K562 (cell line): ENCODE results near the gene NFYC. TPM values are rescaled to one million over a fixed set of nuclear protein-coding genes. Genes with fewer than 3 reads are reported as not detected.

Experiments used
- ATAC-seq: fragments of 200-7000 bp; cut with Tn5 transposase; 3 replicates; pipeline ENCODE4 v1.9.1; 2020; ENCODE audit warnings: moderate library complexity
- BruUV-seq: library from RNA; stranded (reverse); fragments of 400-500 nt; replicated peaks from 2 replicates; lab custom pipeline; 2021; lab: Mats Ljungman, UMichigan
- CTCF ChIA-PET: fragments of 300-600 bp; formaldehyde crosslinking; extraction: SDS; loops from one replicate; lab custom pipeline; 2021; ENCODE audit warnings: low intra/inter-chr PET ratio; lab: Yijun Ruan, JAX
- POLR2A ChIA-PET: fragments of 300-600, 350-650 bp; sonication (Branson Sonifier 250); formaldehyde crosslinking; extraction: SDS; loops from one replicate; lab custom pipeline; 2021; ENCODE audit warnings: antibody characterized with exemption, inconsistent platforms; lab: Yijun Ruan, JAX
- DNase-seq, 4 experiments: peaks; one replicate each; pipeline versions ENCODE4 v3.0.0 to v3.0.0-alpha.2; 2011 to 2018; ENCODE audit warnings: low spot score in 3 of 4, mixed read lengths in 3 of 4; ENCODE audit errors: extremely low read depth in 1 of 4
- FAIRE-seq: peaks from 2 replicates; lab custom pipeline; 2011; peaks lifted over from hg19 to GRCh38; lab: Jason Lieb, UNC
- H2AFZ ChIP-seq: 2 replicates; pipeline ENCODE4 v1.6.0; 2011; ENCODE audit warnings: low read depth, low read length, control low read depth, inconsistent platforms
- H3K27ac ChIP-seq: fragments of 200-600 bp; 3 replicates; pipeline ENCODE4 v1.8.0; 2011; ENCODE audit warnings: low read depth, mild to moderate bottlenecking, control low read depth, inconsistent platforms, low read length, moderate library complexity, mixed read lengths; ENCODE audit errors: extremely low read depth
- H3K27me3 ChIP-seq, 2 experiments: fragments of 300-600 bp in 1 of 2; 2 replicates in 1 of 2; 3 replicates in 1 of 2; pipeline versions ENCODE4 v1.6.0 to v1.8.0; 2011; ENCODE audit warnings: inconsistent platforms in 2 of 2, low read length in 2 of 2, mild to moderate bottlenecking in 1 of 2, mixed read lengths in 1 of 2, moderate library complexity in 1 of 2; ENCODE audit not compliant: control insufficient read depth in 2 of 2, insufficient read depth in 2 of 2
- H3K36me3 ChIP-seq: fragments of 300-600 bp; 3 replicates; pipeline ENCODE4 v1.8.0; 2011; ENCODE audit warnings: mild to moderate bottlenecking, low read length, inconsistent platforms; ENCODE audit not compliant: control insufficient read depth, insufficient read depth
- H3K4me1 ChIP-seq, 2 experiments: fragments of 200-600 bp in 1 of 2; replicated peaks in 1 of 2; 2 replicates in 1 of 2; 3 replicates in 1 of 2; pipeline versions ENCODE4 v1.5.1 to v1.8.0; 2011; ENCODE audit warnings: inconsistent platforms in 2 of 2, low read length in 2 of 2, mild to moderate bottlenecking in 1 of 2, mixed read lengths in 1 of 2, moderate library complexity in 1 of 2; ENCODE audit not compliant: control insufficient read depth in 2 of 2, insufficient read depth in 2 of 2
- H3K4me2 ChIP-seq: 2 replicates; pipeline ENCODE4 v1.6.1; 2011; ENCODE audit warnings: low read length, control low read depth, inconsistent platforms, mixed read lengths; ENCODE audit not compliant: insufficient read depth
- H3K4me3 ChIP-seq: fragments of 200-600 bp; sonication (generic), shearing (Covaris generic); 2 replicates; pipeline ENCODE4 v1.5.1; 2016; ENCODE audit warnings: control low read depth, inconsistent platforms
- H3K79me2 ChIP-seq: fragments of 200-600 bp; 3 replicates; pipeline ENCODE4 v1.8.0; 2011; ENCODE audit warnings: low read length, inconsistent platforms; ENCODE audit not compliant: control insufficient read depth, insufficient read depth
- H3K9ac ChIP-seq, 2 experiments: 2 replicates each; pipeline versions ENCODE4 v1.6.0 to v1.6.1; 2011; ENCODE audit warnings: low read depth in 2 of 2, low read length in 2 of 2, control low read depth in 1 of 2, inconsistent platforms in 1 of 2, mild to moderate bottlenecking in 1 of 2, mixed read lengths in 1 of 2; ENCODE audit not compliant: insufficient read depth in 1 of 2
- H3K9me1 ChIP-seq: one replicate; pipeline ENCODE4 v1.6.0; 2011; ENCODE audit warnings: inconsistent platforms, mild to moderate bottlenecking, low read length, moderate library complexity; ENCODE audit not compliant: control insufficient read depth, insufficient read depth
- H3K9me3 ChIP-seq: replicated peaks from 2 replicates; pipeline ENCODE4 v1.5.1; 2011; ENCODE audit warnings: low read depth, low read length, inconsistent platforms; ENCODE audit not compliant: control insufficient read depth, insufficient read depth
- H4K20me1 ChIP-seq: replicated peaks from 2 replicates; pipeline ENCODE4 v1.6.1; 2011; ENCODE audit warnings: low read length, inconsistent platforms, mixed read lengths; ENCODE audit not compliant: control insufficient read depth, insufficient read depth
- CBFA2T3 ChIP-seq: fragments of 450-650 bp; IDR thresholded peaks from 2 replicates; pipeline ENCODE4 v1.6.1; 2017
- NFE2L1 ChIP-seq: fragments of 450-650 bp; IDR thresholded peaks from 2 replicates; pipeline ENCODE4 v1.6.1; 2016; ENCODE audit warnings: missing genetic modification characterization, low read depth, mild to moderate bottlenecking, missing compliant biosample characterization, moderate library complexity, borderline replicate concordance
- PHF20 ChIP-seq: fragments of 450-650 bp; IDR thresholded peaks from 2 replicates; pipeline ENCODE4 v1.6.1; 2018; ENCODE audit not compliant: partially characterized antibody
- SMARCA5 ChIP-seq: fragments of 450-650 bp; IDR thresholded peaks from 2 replicates; pipeline ENCODE4 v1.6.1; 2016
- SOX6 ChIP-seq: fragments of 450-650 bp; IDR thresholded peaks from 2 replicates; pipeline ENCODE4 v1.6.1; 2014; ENCODE audit warnings: mild to moderate bottlenecking
- STAT5A ChIP-seq: IDR thresholded peaks from 2 replicates; pipeline ENCODE4 v1.6.1; 2012; ENCODE audit warnings: low read length, inconsistent platforms, borderline replicate concordance
- THRAP3 ChIP-seq: fragments of 450-650 bp; IDR thresholded peaks from 2 replicates; pipeline ENCODE4 v1.6.1; 2016; ENCODE audit warnings: mild to moderate bottlenecking, inconsistent platforms, borderline replicate concordance
- WGBS: fragments of 100-300 bp; shearing (Covaris generic); methylation state at CpG from one replicate; pipeline ENCODE4 v1.1.6; 2016; ENCODE audit warnings: low coverage, mixed read lengths; ENCODE audit not compliant: insufficient coverage; ENCODE audit errors: missing lambda C conversion rate; 5-methylcytosine and 5-hydroxymethylcytosine counted together
- in situ Hi-C: fragments of 300-500 bp; cut with MboI; formaldehyde crosslinking; loops from 4 replicates; pipeline ENCODE4 v1.15.0; 2018; ENCODE audit warnings: inconsistent platforms, mixed read lengths
- intact Hi-C: fragments of 100-400 bp; cut with micrococcal nuclease; formaldehyde crosslinking; loops from 2 replicates; pipeline ENCODE4 v1.14.2; 2022
- polyA plus RNA-seq, 8 experiments: library from polyadenylated mRNA; depleted of rRNA in 4 of 8; stranded (reverse) in 5 of 8; unstranded in 3 of 8; fragments of >200 nt; fragmentation: Nextera tagmentation in 2 of 8; fragmentation: Illumina TruSeq in 1 of 8; extraction: Ambion mirVana in 2 of 8; extraction: Trizol in 1 of 8; gene quantifications; 2 replicates each; pipeline versions ENCODE4 v1.2.1 to v1.2.3, GENCODE V29; 2011 to 2014; ENCODE audit warnings: inconsistent platforms in 1 of 8, missing spikeins in 1 of 8
- total RNA-seq, 7 experiments: library from RNA; depleted of rRNA in 6 of 7; stranded (reverse); fragments of >200 nt in 6 of 7; fragmentation: Illumina TruSeq in 2 of 7; extraction: Trizol in 2 of 7; gene quantifications; 2 replicates each; pipeline versions ENCODE4 v1.2.1 to v1.2.3, GENCODE V29; 2011 to 2021; ENCODE audit warnings: low replicate concordance in 1 of 7
- TF ChIP-seq, protein P1 (sequence below): sonication (generic); IDR thresholded peaks from 2 replicates; pipeline ENCODE4 v1.6.1; 2016
- TF ChIP-seq, protein P2 (sequence below): sonication (generic); formaldehyde crosslinking; IDR thresholded peaks from 2 replicates; pipeline ENCODE4 v1.8.0; 2023; ENCODE audit warnings: missing genetic modification reagents, mild to moderate bottlenecking, borderline replicate concordance

NFYC gene
- total and polyA plus RNA-seq, 9 of the 15 experiments (the other 6 are each of a cell fraction or from before 2014, with no cell fraction given), result 4.8 to 59.8 (median 41.1) TPM

DNA sequence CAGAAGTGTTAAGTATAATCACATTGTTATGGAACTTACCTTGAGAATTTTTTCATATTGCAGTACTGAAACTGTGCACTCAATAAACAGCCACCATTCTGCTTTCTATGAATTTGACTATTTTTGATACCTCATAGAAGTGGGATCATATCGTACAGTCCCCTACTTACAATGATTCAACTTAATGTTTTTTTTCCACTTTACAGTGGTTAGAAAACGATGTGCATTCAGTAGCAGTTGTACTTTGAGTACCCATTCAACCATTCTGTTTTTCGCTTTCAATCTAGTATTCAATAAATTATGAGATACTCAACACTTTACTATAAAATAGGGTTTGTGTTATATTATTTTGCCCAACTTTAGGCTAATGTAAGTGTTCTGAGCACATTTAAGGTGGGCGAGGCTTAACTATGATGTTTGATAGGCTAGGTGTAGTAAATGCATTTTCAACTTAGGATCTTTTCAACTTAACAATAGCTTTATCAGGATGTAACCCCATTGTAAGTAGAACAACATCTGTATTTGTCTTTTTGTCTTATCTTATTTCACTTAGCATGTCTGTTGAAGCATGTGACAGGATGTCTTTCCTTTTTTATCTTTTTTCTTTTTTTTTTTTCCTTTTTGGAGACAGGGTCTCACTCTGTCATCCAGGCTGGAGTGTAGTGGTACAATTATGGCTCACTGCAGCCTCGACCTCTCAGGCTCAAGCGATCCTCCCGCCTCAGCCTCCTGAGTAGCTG, 49.7 kb downstream of the NFYC start:
- Histone ChIP-seq H3K27ac (no peak overlapping the region), H3K9ac (no peak overlapping the region), H3K4me2 (no peak overlapping the region), H2AFZ (no peak overlapping the region), H3K4me1 (peaks cover 0 to 3% of the 10 kb centered on the region in 2 experiments; a peak in 2 of 5 replicates), H3K27me3 (no peaks in the 10 kb centered on the region), H3K9me3 (no peaks in the 10 kb centered on the region), H4K20me1 (peaks cover 4% of the 10 kb centered on the region; the same call in 1 of the 2 replicates), H3K4me3 (no peak overlapping the region), H3K36me3 (peaks cover 62% of the 10 kb centered on the region), H3K79me2 (peaks cover 23% of the 10 kb centered on the region), H3K9me1 (no peaks in the 10 kb centered on the region)
- FAIRE-seq (no peak), DNase-seq (no peak), ATAC-seq (no peak)
- intact Hi-C loops, result no loop called here
- in situ Hi-C loops, result no loop called here
- no TSS peak for BruUV-seq
- ChIA-PET CTCF (no interaction called here), POLR2A (interaction anchor here (0.7 to 1.0 kb wide), 3 partner anchors 12 to 63 kb away, joined by 3 to 6 read pairs (median 3); no protein-coding TSS in a partner anchor)
- WGBS, result 86% methylated on average over 7 of the region's 7 CpGs
- TF ChIP-seq CBFA2T3 (peak; percentile 58; the same call in 1 of the 2 replicates), NFE2L1 (tag) (no peak), THRAP3 (no peak), PHF20 (peak; percentile 23), STAT5A (no peak), SOX6 (0 out of 2 replicates have a peak, but pooled peaks have one; percentile 14), SMARCA5 (no peak)
- TF ChIP-seq, protein P1, sequence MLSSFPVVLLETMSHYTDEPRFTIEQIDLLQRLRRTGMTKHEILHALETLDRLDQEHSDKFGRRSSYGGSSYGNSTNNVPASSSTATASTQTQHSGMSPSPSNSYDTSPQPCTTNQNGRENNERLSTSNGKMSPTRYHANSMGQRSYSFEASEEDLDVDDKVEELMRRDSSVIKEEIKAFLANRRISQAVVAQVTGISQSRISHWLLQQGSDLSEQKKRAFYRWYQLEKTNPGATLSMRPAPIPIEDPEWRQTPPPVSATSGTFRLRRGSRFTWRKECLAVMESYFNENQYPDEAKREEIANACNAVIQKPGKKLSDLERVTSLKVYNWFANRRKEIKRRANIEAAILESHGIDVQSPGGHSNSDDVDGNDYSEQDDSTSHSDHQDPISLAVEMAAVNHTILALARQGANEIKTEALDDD, result no peak
- TF ChIP-seq, protein P2, sequence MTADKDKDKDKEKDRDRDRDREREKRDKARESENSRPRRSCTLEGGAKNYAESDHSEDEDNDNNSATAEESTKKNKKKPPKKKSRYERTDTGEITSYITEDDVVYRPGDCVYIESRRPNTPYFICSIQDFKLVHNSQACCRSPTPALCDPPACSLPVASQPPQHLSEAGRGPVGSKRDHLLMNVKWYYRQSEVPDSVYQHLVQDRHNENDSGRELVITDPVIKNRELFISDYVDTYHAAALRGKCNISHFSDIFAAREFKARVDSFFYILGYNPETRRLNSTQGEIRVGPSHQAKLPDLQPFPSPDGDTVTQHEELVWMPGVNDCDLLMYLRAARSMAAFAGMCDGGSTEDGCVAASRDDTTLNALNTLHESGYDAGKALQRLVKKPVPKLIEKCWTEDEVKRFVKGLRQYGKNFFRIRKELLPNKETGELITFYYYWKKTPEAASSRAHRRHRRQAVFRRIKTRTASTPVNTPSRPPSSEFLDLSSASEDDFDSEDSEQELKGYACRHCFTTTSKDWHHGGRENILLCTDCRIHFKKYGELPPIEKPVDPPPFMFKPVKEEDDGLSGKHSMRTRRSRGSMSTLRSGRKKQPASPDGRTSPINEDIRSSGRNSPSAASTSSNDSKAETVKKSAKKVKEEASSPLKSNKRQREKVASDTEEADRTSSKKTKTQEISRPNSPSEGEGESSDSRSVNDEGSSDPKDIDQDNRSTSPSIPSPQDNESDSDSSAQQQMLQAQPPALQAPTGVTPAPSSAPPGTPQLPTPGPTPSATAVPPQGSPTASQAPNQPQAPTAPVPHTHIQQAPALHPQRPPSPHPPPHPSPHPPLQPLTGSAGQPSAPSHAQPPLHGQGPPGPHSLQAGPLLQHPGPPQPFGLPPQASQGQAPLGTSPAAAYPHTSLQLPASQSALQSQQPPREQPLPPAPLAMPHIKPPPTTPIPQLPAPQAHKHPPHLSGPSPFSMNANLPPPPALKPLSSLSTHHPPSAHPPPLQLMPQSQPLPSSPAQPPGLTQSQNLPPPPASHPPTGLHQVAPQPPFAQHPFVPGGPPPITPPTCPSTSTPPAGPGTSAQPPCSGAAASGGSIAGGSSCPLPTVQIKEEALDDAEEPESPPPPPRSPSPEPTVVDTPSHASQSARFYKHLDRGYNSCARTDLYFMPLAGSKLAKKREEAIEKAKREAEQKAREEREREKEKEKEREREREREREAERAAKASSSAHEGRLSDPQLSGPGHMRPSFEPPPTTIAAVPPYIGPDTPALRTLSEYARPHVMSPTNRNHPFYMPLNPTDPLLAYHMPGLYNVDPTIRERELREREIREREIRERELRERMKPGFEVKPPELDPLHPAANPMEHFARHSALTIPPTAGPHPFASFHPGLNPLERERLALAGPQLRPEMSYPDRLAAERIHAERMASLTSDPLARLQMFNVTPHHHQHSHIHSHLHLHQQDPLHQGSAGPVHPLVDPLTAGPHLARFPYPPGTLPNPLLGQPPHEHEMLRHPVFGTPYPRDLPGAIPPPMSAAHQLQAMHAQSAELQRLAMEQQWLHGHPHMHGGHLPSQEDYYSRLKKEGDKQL (CRISPR knock-in tag), result no peak
